Neuron (in vitro differentiated cells): ENCODE results near the gene ARID4B.
A peak's percentile ranks its signal among the peaks of the same experiment; 100 is the strongest.
"Not testable (repeated sequence)": the region's sequence is repeated elsewhere in the genome, so short reads cannot be mapped to it uniquely, and the experiment has no call there.

Experiments used
- H2AFZ ChIP-seq: one replicate; pipeline ENCODE4 v1.6.1; 2013; ENCODE audit warnings: low read depth, mild to moderate bottlenecking, inconsistent platforms, low read length, moderate library complexity
- H3K27me3 ChIP-seq: one replicate; pipeline ENCODE4 v1.6.1; 2013; ENCODE audit warnings: low read length; ENCODE audit not compliant: insufficient read depth
- H3K36me3 ChIP-seq: one replicate; pipeline ENCODE4 v1.6.1; 2013; ENCODE audit warnings: low read length; ENCODE audit not compliant: insufficient read depth
- H3K4me1 ChIP-seq: one replicate; pipeline ENCODE4 v1.6.1; 2013; ENCODE audit warnings: low read length; ENCODE audit not compliant: insufficient read depth
- H3K4me3 ChIP-seq: 2 replicates; pipeline ENCODE4 v1.5.1; 2013; ENCODE audit warnings: mild to moderate bottlenecking, low read length, moderate library complexity
- H3K9me3 ChIP-seq: one replicate; pipeline ENCODE4 v1.6.1; 2013; ENCODE audit warnings: low read length

The ARID4B gene

GRCh38 chr1:235325854-235326253, 2.1 kb downstream of the ARID4B start:
- H3K36me3 ChIP-seq = peaks cover 20% of the 10 kb centered on the region
- H3K9me3 ChIP-seq = no peaks in the 10 kb centered on the region
- H3K4me1 ChIP-seq = peaks cover 17% of the 10 kb centered on the region
- peak overlapping the region; percentile 93 for H3K4me3 ChIP-seq
- H3K27me3 ChIP-seq = no peaks in the 10 kb centered on the region
- H2AFZ ChIP-seq = no peak overlapping the region

GRCh38 chr1:235325139-235325538, 2.8 kb downstream of the ARID4B start:
- Histone ChIP-seq H3K9me3 (no peaks in the 10 kb centered on the region), H3K4me1 (peaks cover 11% of the 10 kb centered on the region), H3K36me3 (peaks cover 23% of the 10 kb centered on the region), H2AFZ (no peak overlapping the region), H3K4me3 (peak overlapping the region; percentile 93), H3K27me3 (no peaks in the 10 kb centered on the region)

GRCh38 chr1:235324296-235324695, 3.7 kb downstream of the ARID4B start:
- peaks cover 29% of the 10 kb centered on the region for H3K36me3 ChIP-seq
- H3K4me1 ChIP-seq = peaks cover 11% of the 10 kb centered on the region
- no peaks in the 10 kb centered on the region for H3K27me3 ChIP-seq
- no peak overlapping the region for H3K4me3 ChIP-seq
- no peak overlapping the region for H2AFZ ChIP-seq
- no peaks in the 10 kb centered on the region for H3K9me3 ChIP-seq

GRCh38 chr1:235320521-235321179, 7.3 kb downstream of the ARID4B start:
- Histone ChIP-seq H2AFZ (no peak overlapping the region), H3K9me3 (no peaks in the 10 kb centered on the region), H3K4me1 (peaks cover 8% of the 10 kb centered on the region), H3K27me3 (no peaks in the 10 kb centered on the region), H3K36me3 (peaks cover 36% of the 10 kb centered on the region), H3K4me3 (no peak overlapping the region)

- H3K4me1 ChIP-seq = no peaks in the 10 kb centered on the region
- no peaks in the 10 kb centered on the region for H3K9me3 ChIP-seq
- H3K27me3 ChIP-seq = no peaks in the 10 kb centered on the region
- no peak overlapping the region for H3K4me3 ChIP-seq
- H3K36me3 ChIP-seq = peaks cover 36% of the 10 kb centered on the region
- H2AFZ ChIP-seq = no peak overlapping the region
These were observed 8.7 kb downstream of the ARID4B start for GRCh38 chr1:235319255-235319654.

GRCh38 chr1:235317168-235317567, 10.8 kb downstream of the ARID4B start:
- Histone ChIP-seq H2AFZ (no peak overlapping the region), H3K36me3 (peaks cover 30% of the 10 kb centered on the region), H3K4me1 (no peaks in the 10 kb centered on the region), H3K4me3 (no peak overlapping the region), H3K27me3 (no peaks in the 10 kb centered on the region), H3K9me3 (no peaks in the 10 kb centered on the region)

- H3K36me3 ChIP-seq = peaks cover 28% of the 10 kb centered on the region
- H2AFZ ChIP-seq = no peak overlapping the region
- no peaks in the 10 kb centered on the region for H3K27me3 ChIP-seq
- H3K9me3 ChIP-seq = no peaks in the 10 kb centered on the region
- H3K4me3 ChIP-seq = no peak overlapping the region
- no peaks in the 10 kb centered on the region for H3K4me1 ChIP-seq
These were observed 12.2 kb downstream of the ARID4B start for GRCh38 chr1:235315735-235316134.

- Histone ChIP-seq H3K9me3 (peaks cover 2% of the 10 kb centered on the region), H3K4me3 (no peak overlapping the region), H3K4me1 (no peaks in the 10 kb centered on the region), H3K27me3 (no peaks in the 10 kb centered on the region), H2AFZ (no peak overlapping the region), H3K36me3 (peaks cover 26% of the 10 kb centered on the region)
These were observed 12.8 kb downstream of the ARID4B start for GRCh38 chr1:235315173-235315572.

- H3K4me3 ChIP-seq = no peak overlapping the region
- peaks cover 18% of the 10 kb centered on the region for H3K36me3 ChIP-seq
- H2AFZ ChIP-seq = no peak overlapping the region
- H3K9me3 ChIP-seq = peaks cover 2% of the 10 kb centered on the region
- no peaks in the 10 kb centered on the region for H3K27me3 ChIP-seq
- H3K4me1 ChIP-seq = no peaks in the 10 kb centered on the region
These were observed 13.9 kb downstream of the ARID4B start for GRCh38 chr1:235313931-235314678.

- no peak overlapping the region for H3K4me3 ChIP-seq
- peaks cover 11% of the 10 kb centered on the region for H3K36me3 ChIP-seq
- no peaks in the 10 kb centered on the region for H3K4me1 ChIP-seq
- H2AFZ ChIP-seq = no peak overlapping the region
- H3K9me3 ChIP-seq = peaks cover 2% of the 10 kb centered on the region
- no peaks in the 10 kb centered on the region for H3K27me3 ChIP-seq
These were observed 14.7 kb downstream of the ARID4B start for GRCh38 chr1:235313262-235313661.

GRCh38 chr1:235309206-235309605, 18.8 kb downstream of the ARID4B start:
- H3K4me3 ChIP-seq, H3K36me3 ChIP-seq, H3K27me3 ChIP-seq, H3K4me1 ChIP-seq, H2AFZ ChIP-seq, H3K9me3 ChIP-seq: not testable (repeated sequence)

- Histone ChIP-seq H3K4me1 (no peaks in the 10 kb centered on the region), H3K27me3 (no peaks in the 10 kb centered on the region), H3K36me3 (peaks cover 10% of the 10 kb centered on the region), H3K4me3 (no peak overlapping the region), H3K9me3 (peaks cover 2% of the 10 kb centered on the region), H2AFZ (no peak overlapping the region)
These were observed 20.5 kb downstream of the ARID4B start for GRCh38 chr1:235307158-235308124.
